HPDE6-E6E7 (cell line): ENCODE results near the gene SGSM2.

ENCODE experiments used
- DNase-seq: peaks from one replicate; pipeline ENCODE4 v3.0.0; 2011; ENCODE audit warnings: missing footprints; ENCODE audit errors: extremely low spot score

SGSM2 gene

DNA sequence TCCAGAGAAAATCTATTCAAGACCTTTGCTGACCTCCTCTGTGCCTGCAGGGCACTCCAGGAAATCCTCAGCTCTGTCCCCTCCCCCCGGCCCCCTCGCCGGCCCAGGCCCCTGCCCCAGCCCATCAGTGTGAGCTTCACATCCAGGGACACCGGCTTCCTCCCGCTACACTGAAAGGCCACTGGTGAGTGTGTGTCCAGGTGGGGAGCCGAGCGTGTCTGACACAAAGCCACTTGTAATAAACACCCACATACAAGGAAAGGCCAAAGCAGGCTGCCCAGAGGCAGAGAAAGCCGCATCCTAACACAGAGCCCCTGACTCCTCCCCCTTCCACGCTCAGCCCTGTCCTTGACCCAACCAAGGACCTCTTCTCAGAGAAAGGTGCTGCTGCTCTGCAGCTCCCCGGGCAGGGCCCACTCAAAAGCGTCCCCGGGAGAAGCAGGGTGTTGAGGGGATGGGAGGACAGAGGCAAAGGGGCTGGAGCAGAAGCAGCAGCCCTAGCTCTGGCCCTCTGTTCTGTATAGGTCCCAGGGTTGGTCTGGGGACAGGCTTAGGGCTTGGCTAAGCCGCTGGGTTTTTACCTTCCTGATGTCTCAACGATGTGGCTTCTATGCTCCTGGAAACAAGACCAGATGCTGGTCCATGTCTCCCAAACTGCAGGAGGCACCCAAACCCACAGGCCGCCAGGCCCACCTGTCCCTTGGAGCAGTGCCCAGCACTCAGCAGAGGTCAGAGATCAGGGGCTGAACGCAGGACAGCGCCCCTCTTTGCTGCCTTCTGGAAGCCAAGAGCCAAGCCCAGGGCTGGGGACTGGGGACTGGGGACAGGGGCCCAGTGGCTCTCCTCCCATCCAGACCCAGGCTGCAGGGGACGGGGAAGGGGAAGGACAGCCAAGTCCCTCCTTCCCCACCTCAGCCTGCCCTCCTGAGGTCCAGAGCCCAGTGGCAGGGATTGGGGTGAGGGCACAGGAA lies 48.2 kb downstream of the SGSM2 start:
- DNase-seq, result no peak

DNA sequence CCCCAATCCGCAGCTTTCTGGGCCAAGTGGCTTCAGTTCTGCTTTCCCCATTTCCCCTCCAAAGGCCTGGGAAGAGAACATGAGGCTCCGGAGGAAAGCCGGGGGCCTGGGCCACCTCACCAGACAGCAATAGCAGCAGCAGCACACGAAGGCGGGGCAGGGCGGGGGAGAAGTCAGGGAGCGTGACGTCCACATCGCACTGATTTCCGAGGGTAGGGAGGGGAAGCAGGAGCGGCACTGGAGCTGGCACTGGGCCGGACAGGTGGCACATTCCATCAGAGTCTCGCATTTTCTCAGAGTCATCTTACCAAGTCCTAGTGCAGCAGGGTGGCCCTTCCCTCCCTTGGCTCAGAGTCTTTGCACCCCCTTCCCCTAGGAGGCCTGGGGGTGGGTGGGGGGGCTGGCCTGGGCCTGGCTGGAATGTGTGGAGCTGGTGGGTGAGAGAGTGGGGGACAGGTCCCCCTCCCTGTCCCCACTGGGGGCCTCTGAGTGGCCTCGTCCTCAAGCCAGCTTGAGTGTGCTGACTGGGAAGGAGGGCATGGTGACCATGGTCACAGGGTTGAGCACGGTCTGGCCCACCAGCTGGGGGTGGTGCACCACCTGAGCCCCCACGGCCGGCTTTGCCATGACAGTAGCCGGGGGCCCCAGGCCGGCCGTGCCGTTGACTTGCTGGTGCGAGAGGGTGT lies 49.2 kb downstream of the SGSM2 start:
- DNase-seq, result no peak

DNA sequence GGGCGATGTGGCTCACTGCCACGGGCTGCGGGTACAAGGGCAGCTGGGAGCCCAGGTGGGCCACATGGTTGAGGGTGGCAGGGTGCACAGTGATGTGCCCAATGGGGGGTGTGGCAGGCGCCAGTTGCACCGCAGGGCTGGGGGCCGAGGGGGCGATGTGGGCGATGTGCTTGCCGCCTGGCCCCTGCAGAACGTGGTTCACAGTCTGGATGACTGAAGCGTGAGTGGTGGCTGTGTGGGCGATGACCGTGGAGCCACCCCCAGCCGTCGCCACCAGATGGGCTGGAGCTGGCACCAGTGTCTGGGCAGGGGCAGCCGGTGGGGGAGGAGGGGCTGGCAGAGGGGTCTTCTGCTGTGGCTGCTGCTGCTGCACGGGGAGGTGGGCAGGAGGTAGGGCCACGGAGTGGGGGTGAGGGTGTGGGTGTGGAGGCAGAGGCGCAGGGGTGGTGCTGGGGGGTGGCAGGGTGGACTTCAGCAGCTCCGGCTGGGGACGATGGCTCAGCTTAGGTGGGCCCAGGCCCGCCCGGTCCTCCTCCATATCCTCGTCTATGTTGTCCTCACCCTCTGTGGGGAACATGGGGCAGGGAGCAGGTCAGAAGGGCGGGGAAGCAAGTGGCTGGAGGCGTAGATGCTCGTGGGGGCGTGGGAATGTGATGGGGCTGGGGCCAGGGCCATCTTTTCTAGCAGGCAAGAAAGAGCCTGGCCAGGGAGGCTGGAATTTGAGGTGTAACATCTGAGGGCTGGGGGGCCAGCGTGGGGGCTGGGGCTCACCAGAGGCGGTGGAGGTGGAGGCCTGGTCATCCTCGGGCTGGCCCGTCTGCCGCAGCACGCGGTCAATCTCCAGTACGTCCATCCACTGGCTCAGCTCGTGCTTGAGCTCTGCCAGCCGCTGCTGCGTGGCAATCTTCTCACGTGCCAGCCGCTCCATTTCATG lies 50.1 kb downstream of the SGSM2 start:
- DNase-seq, result no peak

DNA sequence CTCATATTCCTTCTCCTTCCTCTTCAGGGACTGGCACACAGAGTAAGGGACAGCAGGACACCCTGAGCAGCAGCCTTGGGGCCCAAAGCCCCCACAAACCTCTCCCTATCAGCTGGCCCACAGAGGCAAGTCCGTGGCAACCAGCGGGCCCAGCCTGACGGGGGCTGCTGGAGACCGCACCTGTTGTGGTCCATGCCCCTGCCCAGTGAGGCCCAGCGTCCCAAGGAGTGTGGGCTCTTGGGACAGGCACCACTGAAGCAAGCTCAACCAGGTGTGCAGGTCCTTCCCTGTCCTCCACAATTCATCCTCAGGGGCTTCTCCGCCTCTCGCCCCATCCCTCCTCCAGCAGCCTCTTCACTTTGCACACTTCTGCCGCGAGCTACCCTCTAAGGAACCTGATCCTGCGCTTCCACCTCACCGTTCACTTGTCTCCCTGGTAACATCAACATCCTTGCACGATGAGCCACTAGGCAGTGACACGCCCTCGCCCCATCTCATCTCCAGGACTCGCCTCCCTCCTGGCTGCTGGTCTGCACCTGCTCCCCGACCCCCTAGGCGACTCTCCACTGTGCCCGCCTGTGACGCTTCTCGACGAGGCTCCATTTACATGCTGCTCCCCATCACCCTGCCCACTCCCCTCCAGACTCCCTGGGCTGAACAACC lies 50.9 kb downstream of the SGSM2 start:
- DNase-seq, result no peak

DNA sequence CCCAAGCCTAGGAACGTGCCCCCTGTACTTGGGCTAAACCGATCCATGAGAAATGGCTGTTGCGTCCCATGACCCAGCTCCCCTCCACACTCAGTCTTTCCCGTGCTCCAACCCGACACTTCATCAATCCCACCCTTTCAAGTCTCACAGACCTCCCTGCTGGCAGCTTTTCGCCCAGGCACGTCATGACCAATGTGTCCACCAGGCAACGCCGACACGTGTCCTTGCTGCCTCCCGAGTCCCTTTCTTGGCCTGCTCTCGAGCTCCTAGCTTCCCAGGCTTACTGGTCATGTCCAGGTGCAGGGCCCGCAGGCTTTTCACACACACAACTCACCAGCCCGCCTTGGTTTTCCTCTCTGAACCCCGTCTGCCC lies 51.4 kb downstream of the SGSM2 start:
- no peak for DNase-seq

DNA sequence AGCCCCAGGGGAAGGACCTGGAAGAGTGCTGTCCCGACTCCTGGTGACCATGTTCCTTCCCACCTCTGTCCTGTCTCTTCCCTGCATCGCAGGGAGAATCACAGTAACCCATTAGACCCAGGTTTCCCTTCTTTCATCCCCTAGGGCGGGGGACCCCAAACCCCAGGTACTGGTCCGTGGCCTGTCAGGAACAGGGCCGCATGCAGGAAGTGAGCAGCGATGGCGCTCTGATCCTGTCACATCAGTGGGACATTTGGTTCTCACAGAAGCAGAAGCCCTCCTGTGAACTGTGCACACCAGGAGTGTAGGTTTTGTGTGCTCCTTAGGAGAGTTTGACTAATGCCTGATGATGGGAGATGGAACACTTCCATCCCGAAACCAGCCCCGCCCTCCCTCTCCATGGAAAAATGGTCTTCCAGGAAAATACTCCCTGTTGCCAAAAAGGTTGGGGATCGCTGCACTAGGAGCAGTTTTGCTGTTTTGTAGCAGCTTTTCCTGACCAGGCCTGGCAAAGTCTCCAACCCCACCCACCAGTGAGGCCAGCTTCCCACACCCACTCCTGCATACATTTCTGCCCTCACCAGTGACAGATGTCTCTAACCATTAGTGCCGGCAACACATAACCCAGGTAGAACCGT lies 53.0 kb downstream of the SGSM2 start:
- DNase-seq, result no peak

DNA sequence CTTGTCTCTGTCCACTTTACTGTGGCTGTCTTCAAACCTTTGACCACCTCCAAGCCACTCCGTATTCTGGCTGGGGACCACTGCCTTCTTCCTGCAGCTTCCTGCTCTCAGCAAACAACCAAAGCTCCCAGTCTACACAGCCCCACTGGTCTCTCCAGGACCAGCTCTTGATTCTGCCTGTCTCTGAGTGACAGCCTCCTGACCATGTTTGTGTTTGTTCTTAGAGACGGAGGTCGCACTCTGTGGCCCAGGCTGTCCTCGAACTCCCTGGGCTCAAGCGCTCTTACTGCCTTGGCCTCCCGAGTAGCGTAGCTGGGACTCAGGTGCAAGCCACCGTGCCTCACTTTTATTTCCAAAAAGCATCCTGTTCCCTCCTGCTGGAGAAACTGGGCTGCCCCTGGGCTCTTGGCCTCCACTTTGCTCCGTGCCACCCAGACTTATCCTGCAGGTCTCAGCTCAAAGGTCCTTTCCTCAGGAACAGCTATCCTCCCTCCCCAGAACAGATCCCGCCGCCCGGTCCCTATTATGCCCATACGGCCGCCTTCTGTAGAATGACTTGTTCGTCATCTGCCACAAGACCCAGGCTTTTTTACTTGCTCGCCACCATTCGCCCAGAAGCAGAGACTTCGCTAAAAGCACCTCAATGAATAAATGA lies 54.4 kb downstream of the SGSM2 start:
- no peak for DNase-seq

DNA sequence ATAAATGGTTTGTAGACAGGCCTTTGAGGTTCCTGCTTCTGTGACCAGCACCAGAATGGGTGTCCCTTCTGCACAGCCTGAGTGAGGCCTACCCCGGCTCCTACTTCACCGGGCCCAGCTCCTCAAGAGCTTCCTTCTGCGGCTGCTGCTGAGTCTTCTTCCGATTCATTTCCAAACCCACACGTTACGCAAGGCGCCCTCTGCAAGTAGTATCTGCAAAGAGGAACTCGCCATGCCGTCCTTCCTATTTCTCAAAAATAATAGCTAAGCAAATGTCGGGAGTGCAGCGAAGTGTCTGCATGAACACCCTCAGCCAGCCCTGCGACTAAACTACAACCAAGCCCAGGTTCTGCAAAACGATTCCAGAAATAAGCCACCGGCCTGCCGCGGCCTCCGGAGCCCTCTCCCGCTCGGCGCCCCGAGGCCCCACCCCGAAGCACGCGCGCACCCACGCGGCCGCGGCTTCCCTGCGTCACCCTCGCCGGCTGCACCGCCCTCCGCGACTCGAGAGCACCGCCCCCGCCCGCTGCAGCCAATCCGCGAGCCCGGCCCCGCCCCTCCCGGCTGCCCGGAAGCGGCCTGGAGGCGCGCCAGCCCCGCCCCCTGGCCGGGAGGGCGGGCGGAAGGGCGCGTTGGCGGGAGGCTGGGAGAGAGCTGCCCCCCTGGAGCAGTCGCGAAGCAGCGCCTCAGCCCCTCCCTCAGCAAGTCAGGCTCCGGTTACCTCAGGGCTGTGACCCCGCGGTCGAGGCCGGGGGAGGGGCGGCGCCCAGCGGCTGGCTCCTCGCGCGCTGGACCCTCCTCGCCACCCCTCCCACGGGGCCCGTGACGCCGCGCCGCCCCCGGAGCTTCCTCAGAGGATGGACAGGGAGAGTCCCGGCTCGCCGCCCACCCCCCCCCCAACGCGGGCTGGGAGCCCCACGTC lies 55.2 kb downstream of the SGSM2 start:
- no peak for DNase-seq

DNA sequence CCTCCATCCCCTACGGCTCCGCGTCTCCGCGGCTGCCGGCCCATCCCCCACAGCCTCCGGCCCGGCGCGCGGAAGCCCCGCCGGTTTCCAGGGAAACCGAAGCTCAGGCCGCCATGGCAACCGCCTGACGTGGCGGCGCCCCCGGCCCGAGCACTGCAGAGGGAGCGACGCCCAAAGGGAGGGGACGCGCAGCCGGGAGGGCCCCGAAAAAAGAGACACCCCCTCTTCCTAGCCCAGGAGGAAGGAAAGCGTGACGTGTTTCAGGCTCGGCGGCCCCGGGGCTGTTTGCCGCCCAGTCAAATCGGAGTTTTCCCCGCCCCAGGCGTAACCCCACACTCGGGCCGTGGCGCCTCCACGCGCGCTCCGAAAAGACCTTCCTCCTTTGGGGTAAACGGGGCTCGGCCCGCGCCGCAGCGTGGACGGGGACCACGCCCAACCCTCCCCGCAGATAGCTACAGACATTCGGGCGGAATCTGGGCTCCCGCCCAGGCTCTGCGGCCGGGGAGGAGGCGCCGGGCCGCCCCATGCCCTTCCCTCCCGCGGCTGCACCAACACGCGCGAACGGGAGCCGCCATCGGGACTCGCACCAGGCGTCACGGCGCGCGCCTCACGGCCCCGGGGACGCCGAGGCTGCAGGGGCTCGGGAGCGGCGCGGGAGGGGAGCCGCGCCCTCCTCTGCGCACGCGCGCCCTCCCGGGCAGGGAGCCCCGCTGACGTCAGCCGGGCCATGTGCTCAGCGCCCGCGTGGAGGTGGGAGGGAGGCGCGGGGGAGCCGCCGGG lies 56.1 kb downstream of the SGSM2 start:
- peak; percentile 82 for DNase-seq

DNA sequence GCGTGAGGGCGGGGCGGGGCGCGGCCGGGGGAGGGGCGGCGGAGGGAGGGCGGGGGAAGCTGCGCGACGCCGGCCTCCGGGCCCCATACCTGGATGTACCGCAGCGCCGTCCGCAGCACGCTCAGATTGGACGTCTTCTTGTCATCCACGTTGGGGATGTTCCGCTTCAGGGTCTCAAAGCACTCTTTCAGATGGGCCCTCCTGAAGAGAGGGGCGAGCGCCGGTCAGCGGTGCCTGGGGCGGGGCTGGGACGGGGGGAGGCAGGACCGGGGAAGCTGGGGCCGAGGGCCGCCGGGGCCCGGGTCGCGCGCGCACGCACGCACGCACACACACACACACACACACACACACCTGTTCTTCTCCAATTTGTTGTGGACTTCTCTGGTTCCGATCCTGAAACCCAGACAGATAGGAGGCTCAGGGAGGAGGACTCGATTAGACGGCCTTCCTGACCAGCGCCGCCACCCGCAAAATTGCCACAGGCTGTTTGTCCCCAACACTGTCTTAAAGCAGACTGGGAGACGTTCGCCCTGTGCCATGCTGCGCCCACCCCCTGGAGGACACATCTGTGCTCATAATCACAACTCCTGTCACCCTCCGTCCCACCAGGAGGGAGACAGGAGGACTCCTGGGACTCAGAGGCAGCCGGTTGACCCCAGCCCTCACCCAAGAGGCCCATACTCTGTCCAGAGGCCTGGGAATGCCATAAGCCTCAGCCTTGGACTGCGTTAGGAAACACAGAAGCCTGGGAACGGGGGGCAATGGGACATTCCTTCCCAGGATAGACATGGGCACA lies 56.9 kb downstream of the SGSM2 start:
- no peak for DNase-seq

DNA sequence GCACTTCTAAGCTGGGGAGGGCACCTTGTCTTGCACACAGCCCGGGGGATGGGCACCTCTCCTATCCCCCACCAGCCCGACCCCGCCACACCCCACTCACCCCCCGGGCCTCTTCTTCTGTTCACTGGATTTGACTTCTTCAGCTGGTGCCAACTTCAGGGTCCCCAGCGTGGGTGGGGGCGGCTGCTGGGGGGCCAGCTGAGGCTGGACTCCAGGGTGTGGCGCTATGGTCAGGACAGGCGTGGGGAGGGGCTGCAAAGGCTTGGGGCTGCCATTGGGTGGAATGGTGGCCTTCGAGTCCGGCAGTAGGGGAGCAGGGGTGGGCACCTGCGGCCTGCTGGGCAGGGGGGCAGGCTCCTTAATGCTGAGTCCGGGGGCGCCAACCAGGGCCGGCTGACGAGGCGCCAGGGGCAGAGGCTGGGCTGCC lies 57.5 kb downstream of the SGSM2 start:
- DNase-seq, result no peak

DNA sequence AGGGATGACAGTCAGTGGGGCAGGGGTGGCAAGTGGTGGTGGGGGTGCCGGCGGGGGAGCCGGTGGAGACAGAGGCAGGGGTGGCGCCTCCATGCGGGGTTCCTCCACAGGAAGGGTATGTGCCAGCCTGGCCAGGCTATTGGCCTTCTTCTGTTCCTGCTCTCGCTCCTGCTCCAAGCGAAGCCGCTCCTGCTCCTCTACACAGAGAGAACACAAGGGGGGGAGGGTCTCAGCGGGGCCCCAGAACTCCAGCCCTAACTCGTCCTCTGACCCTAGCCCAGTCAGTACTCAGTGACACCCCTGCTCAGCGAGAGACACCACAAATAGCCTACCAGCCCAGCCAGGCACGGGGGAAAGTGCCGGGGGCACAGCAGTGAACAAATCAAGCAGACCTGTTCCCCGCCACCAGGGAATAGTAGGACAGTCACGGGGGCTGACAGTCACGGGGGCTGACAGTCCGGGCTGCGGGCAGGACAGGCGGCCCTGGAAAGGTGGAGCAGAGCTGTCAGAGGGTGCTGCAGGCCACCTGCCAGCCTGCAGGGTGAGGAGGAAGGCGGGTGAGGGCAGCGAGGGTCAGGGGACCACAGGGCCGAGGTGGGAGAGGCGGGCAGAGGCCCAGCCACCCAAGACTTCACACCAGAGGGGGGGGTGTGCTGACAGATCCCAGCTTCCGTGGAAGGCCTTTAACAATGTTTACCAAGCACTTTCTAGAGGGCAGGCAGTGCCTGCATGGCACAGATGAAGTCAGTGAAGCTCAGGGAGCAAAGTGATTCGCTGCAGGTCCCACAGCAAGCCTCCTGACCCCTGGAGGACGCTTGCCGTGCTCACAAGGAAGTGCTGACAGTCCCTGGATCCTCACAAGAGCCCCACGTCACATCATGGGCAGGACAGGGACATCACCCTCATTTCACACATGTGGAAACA lies 58.2 kb downstream of the SGSM2 start:
- no peak for DNase-seq

DNA sequence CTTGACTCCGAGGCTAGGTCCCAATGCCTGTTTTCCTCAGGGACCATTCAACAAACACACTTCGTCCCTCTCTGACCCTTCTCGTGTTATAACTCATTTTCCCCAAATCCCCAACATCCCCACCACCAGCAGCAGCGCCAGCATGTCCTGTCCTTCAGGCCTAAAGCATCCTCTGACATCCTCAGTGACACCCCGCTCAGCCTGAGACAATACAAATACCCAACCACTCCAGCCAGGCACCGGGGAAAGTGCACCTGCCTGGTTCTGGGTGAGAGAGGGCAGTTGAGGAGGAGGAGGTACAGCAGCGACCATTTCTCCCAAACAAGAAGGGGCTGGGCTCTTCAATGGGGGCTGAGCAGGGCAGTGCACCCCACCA lies 58.9 kb downstream of the SGSM2 start:
- no peak for DNase-seq

DNA sequence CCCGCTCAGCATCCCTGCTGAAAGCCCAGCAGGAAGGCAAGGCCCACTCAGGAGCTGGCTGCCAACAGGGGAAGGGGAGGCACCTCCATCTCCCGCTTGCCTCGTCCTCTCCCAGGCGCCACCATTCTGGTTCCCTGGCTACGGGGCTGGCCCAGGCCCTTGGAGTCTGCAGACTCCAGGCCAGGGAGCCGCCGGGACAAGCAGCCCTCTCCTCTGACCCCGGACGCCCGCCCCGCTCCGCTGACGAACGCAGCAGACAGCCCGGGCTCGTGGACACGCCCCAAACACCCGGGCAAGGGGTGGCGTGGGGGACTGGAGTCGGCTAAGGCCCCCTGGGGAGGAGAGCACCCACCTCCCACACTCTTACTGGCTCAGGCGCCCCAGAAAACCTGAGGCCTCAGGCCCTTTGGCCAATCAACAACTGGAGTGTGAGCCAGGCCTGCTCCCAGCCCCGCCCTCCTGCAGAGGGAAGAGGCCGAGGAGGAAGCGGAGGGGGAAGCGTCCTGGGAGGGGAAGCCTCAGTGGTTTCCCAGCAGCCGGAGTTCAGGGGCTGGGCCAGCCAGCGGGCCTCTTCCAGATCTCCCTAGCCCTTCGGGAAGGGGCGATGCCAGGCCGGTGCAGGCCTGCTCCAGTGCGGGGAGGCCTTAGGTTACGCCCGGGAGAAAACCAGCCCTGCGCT lies 59.4 kb downstream of the SGSM2 start:
- no peak for DNase-seq

DNA sequence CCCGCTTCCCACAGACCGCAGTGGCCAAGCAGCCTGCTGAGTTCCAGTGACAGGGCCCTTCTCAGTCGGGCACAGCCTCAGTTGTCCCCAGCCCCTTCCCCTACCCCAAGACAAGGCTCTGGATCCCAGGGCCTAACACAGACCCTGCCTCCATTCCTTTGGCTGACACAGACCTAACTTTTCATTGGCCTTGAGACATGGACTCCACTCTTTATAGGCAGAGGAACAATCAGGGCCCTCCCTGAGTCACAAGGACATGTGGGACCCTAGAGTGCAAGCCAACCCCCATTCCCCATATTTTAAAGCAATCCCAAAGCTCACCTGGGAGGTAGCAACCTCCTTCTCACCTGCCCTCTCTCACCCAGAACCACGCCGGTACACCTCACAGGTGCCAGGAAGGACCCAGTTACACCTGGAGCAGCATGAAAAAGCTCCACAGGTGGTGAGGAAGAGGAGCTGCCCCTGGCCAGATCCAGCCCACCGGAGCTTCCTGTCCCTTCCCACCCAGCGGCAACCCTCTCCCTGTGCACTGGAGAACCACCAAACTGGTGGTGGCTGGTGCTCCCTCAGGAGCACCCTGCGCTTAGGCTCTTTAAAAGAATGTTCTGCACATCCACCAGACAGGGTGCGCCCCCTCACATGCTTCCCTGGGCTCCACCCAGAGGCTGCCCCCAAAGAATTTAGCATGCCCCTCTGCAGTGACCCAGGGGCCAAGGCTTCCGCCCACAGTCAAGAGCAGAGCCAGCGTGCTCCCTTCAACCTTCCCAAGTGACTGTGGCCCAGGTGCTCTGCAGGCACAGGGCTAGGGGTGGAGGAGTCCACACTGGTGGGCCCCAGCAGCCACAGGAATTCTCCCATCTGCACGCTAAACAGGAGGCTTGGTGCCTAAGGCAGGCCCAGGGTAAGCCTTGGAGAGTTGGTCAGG lies 60.2 kb downstream of the SGSM2 start:
- no peak for DNase-seq
